Body of pancreas (tissue), 4 donors: ENCODE measurements around the gene TIGD3. TPM values are rescaled to one million over a fixed set of nuclear protein-coding genes. Genes with fewer than 3 reads are reported as not detected.

ENCODE experiments used
- ATAC-seq: fragments of 150-250 bp; one replicate; pipeline ENCODE4 v1.9.1; 2016
- DNase-seq, 4 donors: peaks; one replicate each; pipeline ENCODE4 v3.0.0-alpha.2; 2019
- H3K27ac ChIP-seq, 4 donors: fragments of 200-600 bp; sonication (generic); 1 replicate in 3 of 4; 2 replicates in 1 of 4; pipeline versions ENCODE4 v1.5.1 to v1.6.1; 2016 to 2019; ENCODE audit warnings: mild to moderate bottlenecking in 1 of 4, mixed read lengths in 1 of 4, moderate library complexity in 1 of 4
- H3K27me3 ChIP-seq, 2 donors: fragments of 200-600 bp; sonication (generic); one replicate each; pipeline ENCODE4 v1.6.0; 2016; ENCODE audit warnings: mild to moderate bottlenecking in 1 of 2
- H3K36me3 ChIP-seq, 2 donors: fragments of 200-600 bp; sonication (generic); replicated peaks in 1 of 2; 2 replicates each; pipeline ENCODE4 v1.5.1; 2016; ENCODE audit warnings: low read depth in 2 of 2; ENCODE audit not compliant: insufficient read depth in 1 of 2
- H3K4me1 ChIP-seq: fragments of 200-600 bp; sonication (generic); one replicate; pipeline ENCODE4 v1.6.0; 2016
- H3K4me3 ChIP-seq, 2 donors: fragments of 200-600 bp; sonication (generic); 1 replicate in 1 of 2; 2 replicates in 1 of 2; pipeline ENCODE4 v1.5.1; 2016 to 2019
- H3K9me3 ChIP-seq, 3 donors: fragments of 200-600 bp; sonication (generic); 1 replicate in 2 of 3; 2 replicates in 1 of 3; pipeline ENCODE4 v1.5.1; 2016
- POLR2A ChIP-seq, 3 donors: fragments of 450-650 bp; IDR thresholded peaks; one replicate each; pipeline ENCODE4 v1.6.1; 2016; ENCODE audit warnings: antibody characterized with exemption in 3 of 3, mild to moderate bottlenecking in 2 of 3
- WGBS, 2 donors: methylation state at CpG; one replicate each; pipeline ENCODE4 v1.1.5; 2017; 5-methylcytosine and 5-hydroxymethylcytosine counted together
- intact Hi-C: fragments of 100-400 bp; cut with DNase I; formaldehyde crosslinking; loops from one replicate; pipeline ENCODE4 v1.15.1; 2023
- total RNA-seq, 2 donors: library from RNA; depleted of rRNA; stranded (reverse); fragments of >200 nt; gene quantifications; one replicate each; pipeline ENCODE4 v1.1.0, GENCODE V29; 2016
- TF ChIP-seq, protein P1 (sequence below), 7 experiments: fragments of 450-650 bp in 4 of 7; fragments of 200-600 bp in 3 of 7; sonication (generic) in 3 of 7; IDR thresholded peaks; one replicate each; pipeline ENCODE4 v1.5.1; 2016 to 2019; ENCODE audit warnings: antibody characterized with exemption in 7 of 7

Gene TIGD3
- total RNA-seq, 2 donors from 2014 or later, result not detected

DNA sequence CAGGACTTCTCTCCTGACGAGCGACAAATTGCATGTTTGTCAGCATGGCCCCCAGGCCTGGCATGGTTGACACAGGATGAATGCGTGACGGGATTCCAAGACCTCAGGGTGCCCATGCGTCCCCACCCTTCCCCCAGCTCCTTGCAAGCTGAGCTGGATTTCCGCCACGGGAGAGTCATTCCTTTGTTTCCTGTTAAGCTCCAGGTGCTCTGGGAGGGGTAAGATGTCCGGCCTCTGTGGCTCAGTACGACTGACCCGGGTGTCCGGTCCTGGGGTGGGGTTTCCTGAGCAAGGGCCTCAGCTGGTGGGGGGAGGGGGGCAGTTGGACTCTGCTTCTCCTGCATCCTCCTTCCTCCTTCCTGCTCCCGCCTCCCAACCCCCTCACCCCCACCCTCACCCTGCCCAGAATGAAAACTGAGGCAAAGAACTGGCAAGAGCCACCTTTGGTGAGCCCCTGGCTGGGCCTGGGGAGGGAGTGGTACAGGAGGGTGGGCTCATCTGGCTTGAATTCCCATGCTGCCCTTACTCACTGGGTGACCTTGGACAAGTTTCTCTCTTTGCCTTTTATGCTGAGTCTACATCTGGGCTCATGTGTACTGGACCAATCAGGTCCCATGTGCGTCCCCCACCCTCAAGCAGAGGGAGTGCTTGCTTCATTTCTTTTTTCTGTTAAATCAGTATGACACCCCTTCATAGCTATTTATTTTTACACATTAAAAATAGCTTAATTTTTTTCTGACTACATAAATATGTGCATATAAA is 37.3 kb upstream of the TIGD3 start:
- no peaks in the 10 kb centered on the region for H3K36me3 ChIP-seq
- H3K4me3 ChIP-seq, result no peak overlapping the region
- peaks cover 41% of the 10 kb centered on the region for H3K4me1 ChIP-seq
- DNase-seq, result peak; percentile 40 to 68 (median 53)
- H3K27me3 ChIP-seq, result no peaks in the 10 kb centered on the region
- TF ChIP-seq, protein P1, sequence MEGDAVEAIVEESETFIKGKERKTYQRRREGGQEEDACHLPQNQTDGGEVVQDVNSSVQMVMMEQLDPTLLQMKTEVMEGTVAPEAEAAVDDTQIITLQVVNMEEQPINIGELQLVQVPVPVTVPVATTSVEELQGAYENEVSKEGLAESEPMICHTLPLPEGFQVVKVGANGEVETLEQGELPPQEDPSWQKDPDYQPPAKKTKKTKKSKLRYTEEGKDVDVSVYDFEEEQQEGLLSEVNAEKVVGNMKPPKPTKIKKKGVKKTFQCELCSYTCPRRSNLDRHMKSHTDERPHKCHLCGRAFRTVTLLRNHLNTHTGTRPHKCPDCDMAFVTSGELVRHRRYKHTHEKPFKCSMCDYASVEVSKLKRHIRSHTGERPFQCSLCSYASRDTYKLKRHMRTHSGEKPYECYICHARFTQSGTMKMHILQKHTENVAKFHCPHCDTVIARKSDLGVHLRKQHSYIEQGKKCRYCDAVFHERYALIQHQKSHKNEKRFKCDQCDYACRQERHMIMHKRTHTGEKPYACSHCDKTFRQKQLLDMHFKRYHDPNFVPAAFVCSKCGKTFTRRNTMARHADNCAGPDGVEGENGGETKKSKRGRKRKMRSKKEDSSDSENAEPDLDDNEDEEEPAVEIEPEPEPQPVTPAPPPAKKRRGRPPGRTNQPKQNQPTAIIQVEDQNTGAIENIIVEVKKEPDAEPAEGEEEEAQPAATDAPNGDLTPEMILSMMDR (IDR thresholded peaks at IDR 0.05), result no peak
- no peak for TF ChIP-seq POLR2A (IDR thresholded peaks at IDR 0.05)
- peak overlapping the region in 2 of 4 donors; percentile 43 to 80 for H3K27ac ChIP-seq
- ATAC-seq, result no peak
- WGBS, 2 donors, result 49 to 50% methylated on average over 8 to 12 of the region's 13 CpGs
- H3K9me3 ChIP-seq, result no peaks in the 10 kb centered on the region
- intact Hi-C loops, result loop anchor here (5.0 kb wide), 1 partner anchor 45 kb away; no protein-coding TSS in a partner anchor

DNA sequence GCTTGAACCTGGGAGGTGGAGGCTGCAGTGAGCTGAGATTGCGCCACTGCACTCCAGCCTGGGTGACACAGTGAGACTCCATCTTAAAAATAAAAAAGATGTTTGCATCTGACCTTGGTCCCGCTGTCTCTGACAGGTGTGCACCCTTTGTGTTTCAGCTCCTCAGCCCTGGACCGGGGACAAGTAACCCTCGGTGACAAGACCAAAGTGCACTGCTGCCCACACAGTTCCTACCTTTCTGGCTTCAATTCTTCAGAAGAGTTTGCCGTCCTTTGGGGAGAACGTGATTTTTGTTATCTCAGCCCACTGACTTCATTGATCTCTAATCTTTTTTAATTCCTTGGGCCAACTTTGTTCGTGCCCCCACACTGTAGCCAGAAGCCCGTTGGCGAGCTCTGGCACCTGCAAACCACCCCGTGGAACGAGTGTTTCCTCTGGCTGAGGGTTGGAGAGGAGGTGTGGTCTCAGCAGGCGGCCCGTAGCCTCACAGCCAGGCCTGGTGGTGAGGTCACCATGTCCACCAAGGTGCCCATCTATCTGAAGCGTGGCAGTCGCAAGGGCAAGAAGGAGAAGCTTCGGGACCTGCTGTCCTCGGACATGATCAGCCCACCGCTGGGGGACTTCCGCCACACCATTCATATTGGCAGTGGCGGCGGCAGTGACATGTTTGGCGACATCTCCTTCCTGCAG is 34.0 kb upstream of the TIGD3 start:
- no peak for DNase-seq
- no peak for TF ChIP-seq POLR2A (IDR thresholded peaks at IDR 0.05)
- TF ChIP-seq, protein P1 (IDR thresholded peaks at IDR 0.05), result no peak
- Histone ChIP-seq H3K4me1 (peaks cover 20% of the 10 kb centered on the region), H3K27me3 (no peaks in the 10 kb centered on the region), H3K4me3 (no peak overlapping the region), H3K9me3 (no peaks in the 10 kb centered on the region), H3K27ac (no peak overlapping the region), H3K36me3 (no peaks in the 10 kb centered on the region)
- no peak for ATAC-seq
- WGBS, 2 donors, result 76 to 81% methylated on average over 13 to 22 of the region's 22 CpGs
- intact Hi-C loops, result no loop called here

DNA sequence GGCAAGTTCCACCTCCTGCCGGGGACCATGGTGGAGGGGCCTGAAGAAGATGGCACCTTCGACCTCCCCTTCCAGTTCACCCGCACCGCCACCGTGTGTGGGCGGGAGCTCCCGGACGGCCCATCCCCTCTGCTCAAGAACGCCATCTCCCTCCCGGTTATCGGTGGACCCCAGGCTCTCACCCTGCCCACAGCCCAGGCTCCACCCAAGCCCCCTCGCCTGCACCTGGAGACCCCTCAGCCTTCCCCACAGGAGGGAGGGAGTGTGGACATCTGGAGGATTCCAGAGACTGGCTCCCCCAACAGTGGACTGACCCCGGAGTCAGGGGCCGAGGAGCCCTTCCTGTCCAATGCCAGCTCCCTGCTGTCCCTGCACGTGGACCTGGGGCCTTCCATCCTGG is 33.5 kb upstream of the TIGD3 start:
- intact Hi-C loops, result no loop called here
- no peaks in the 10 kb centered on the region for H3K27me3 ChIP-seq
- ATAC-seq (no peak), DNase-seq (no peak)
- H3K4me1 ChIP-seq, result peaks cover 14% of the 10 kb centered on the region
- H3K36me3 ChIP-seq, result no peaks in the 10 kb centered on the region
- TF ChIP-seq, protein P1 (IDR thresholded peaks at IDR 0.05), result no peak
- no peak for TF ChIP-seq POLR2A (IDR thresholded peaks at IDR 0.05)
- H3K27ac ChIP-seq, result no peak overlapping the region
- WGBS, 2 donors, result 81 to 88% methylated on average over 7 to 15 of the region's 15 CpGs
- H3K9me3 ChIP-seq, result no peaks in the 10 kb centered on the region
- no peak overlapping the region for H3K4me3 ChIP-seq

DNA sequence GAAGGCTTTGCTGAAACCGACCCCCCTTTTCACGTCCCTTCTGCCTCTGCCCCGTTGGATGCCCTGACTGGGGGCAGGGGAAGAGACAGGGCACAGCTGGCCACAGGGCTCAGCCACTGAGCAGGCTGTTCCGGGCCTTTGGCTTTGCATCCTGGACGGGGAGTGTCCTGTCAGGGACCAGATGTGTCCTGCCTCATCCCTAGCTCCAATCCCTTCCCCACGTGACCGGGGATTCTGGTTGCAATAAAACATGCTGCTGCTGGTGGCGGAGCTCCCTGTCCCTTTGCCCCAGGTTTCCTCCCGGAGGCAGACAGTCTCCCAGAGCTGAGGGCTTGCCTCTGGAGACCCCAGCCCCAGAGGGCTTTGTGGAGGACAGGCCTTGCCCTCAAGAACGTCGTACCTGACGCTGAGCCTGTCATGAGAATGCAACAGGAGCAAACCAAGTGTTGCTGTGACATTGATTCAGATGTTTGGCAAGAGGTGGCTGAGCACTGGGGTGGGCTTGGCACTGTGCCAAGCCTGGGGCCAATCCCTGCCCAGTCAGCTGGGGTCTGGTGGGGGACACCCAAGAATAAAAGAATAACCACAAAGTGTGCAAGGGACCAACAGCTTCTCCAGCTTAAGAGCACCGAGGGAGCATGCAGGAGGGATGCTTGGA is 32.6 kb upstream of the TIGD3 start:
- TF ChIP-seq, protein P1 (IDR thresholded peaks at IDR 0.05), result no peak
- no peak for TF ChIP-seq POLR2A (IDR thresholded peaks at IDR 0.05)
- Histone ChIP-seq H3K27ac (no peak overlapping the region), H3K4me1 (peaks cover 5% of the 10 kb centered on the region), H3K9me3 (no peaks in the 10 kb centered on the region), H3K36me3 (no peaks in the 10 kb centered on the region), H3K27me3 (no peaks in the 10 kb centered on the region), H3K4me3 (no peak overlapping the region)
- DNase-seq (no peak), ATAC-seq (no peak)
- intact Hi-C loops, result no loop called here
- WGBS, 2 donors, result 64 to 69% methylated on average over 9 to 13 of the region's 13 CpGs
